ENCODE measurements around the gene MNAT1. TPM values are rescaled to one million over a fixed set of nuclear protein-coding genes. Genes with fewer than 3 reads are reported as not detected.

The MNAT1 gene
- total and polyA plus RNA-seq, 2 experiments from 2014 or later, result 51.6 to 85.0 TPM

- TF ChIP-seq ZNF462 (CRISPR knock-in tag; IDR thresholded peaks at IDR 0.05) (no peak), ETS1 (IDR thresholded peaks at IDR 0.05) (no peak), JUNB (IDR thresholded peaks at IDR 0.05; ENCODE audit: unreplicated experiment) (no peak), EZH2 (IDR thresholded peaks at IDR 0.05; ENCODE audit: low read depth, unreplicated experiment) (no peak), CTCF (conservative IDR thresholded peaks at IDR 0.05; ENCODE audit: low read depth in 2 of 2) (no peak)
These were observed 241.0 kb downstream of the MNAT1 start (continued) for GRCh38 chr14:60975551-60975950.

- Histone ChIP-seq H3K27ac (ENCODE audit: low read depth) (no peak overlapping the region), H3K27me3 (ENCODE audit: insufficient read depth) (no peaks in the 10 kb centered on the region), H3K9me2 (ENCODE audit: insufficient read depth) (no peaks in the 10 kb centered on the region), H3K4me2 (no peak overlapping the region), H3K4me1 (ENCODE audit: insufficient read depth) (peaks cover 5% of the 10 kb centered on the region; the same call in 1 of the 2 replicates), H3K36me3 (ENCODE audit: insufficient read depth) (peaks cover 6% of the 10 kb centered on the region; the same call in 1 of the 2 replicates), H3K79me2 (replicated peaks; ENCODE audit: insufficient read depth) (peaks cover 39% of the 10 kb centered on the region), H2AFZ (no peak overlapping the region), H3K4me3 (no peak overlapping the region), H4K20me1 (replicated peaks; ENCODE audit: insufficient read depth) (no peaks in the 10 kb centered on the region), H3F3A (replicated peaks; ENCODE audit: low read depth) (no peaks in the 10 kb centered on the region)
- ATAC-seq (no peak), DNase-seq (ENCODE audit: low spot score) (no peak)
- no peaks in the 10 kb centered on the region for H3K27me3 Mint-ChIP-seq (ENCODE audit: insufficient read depth, low read depth, poor library complexity)
- no peak overlapping the region for H3K27ac Mint-ChIP-seq
- no peak overlapping the region for H3K4me3 Mint-ChIP-seq
- no peaks in the 10 kb centered on the region for H3K9me3 Mint-ChIP-seq
- H3K36me3 Mint-ChIP-seq (ENCODE audit: low read depth), result peaks cover 23% of the 10 kb centered on the region; the same call in 2 of the 3 replicates
- peaks cover 15% of the 10 kb centered on the region; the same call in 2 of the 3 replicates for H3K4me1 Mint-ChIP-seq
- TF ChIP-seq CTCF (conservative IDR thresholded peaks at IDR 0.05; ENCODE audit: low read depth in 2 of 2) (no peak), JUNB (IDR thresholded peaks at IDR 0.05; ENCODE audit: unreplicated experiment) (no peak), STAT1 (IDR thresholded peaks at IDR 0.05; ENCODE audit: unreplicated experiment) (no peak), ETS1 (IDR thresholded peaks at IDR 0.05) (no peak), CREB1 (CRISPR knock-in tag; IDR thresholded peaks at IDR 0.05; ENCODE audit: low read depth) (no peak)
These were observed 243.3 kb downstream of the MNAT1 start for GRCh38 chr14:60977847-60978246.
